ENCODE data around the gene PLXNA4. TPM values are rescaled to one million over a fixed set of nuclear protein-coding genes. Genes with fewer than 3 reads are reported as not detected.

PLXNA4 gene
- polyA plus RNA-seq, 2 of the 4 experiments (the other 2 are of a cell fraction): 0.12 to 0.34 TPM

- TF ChIP-seq HOXA7 (CRISPR knock-in tag; IDR thresholded peaks at IDR 0.05) (no peak), ZC3H11A (IDR thresholded peaks at IDR 0.05) (no peak), ELK1 (IDR thresholded peaks at IDR 0.05; ENCODE audit: low read depth, low read length) (no peak), CHD4 (IDR thresholded peaks at IDR 0.05; ENCODE audit: borderline replicate concordance) (no peak), SMC3 (IDR thresholded peaks at IDR 0.05) (peak; percentile 46; the same call in 2 of the 3 replicates), E2F6 (IDR thresholded peaks at IDR 0.05; ENCODE audit: borderline replicate concordance, low read depth) (no peak), ZFP36 (IDR thresholded peaks at IDR 0.05; ENCODE audit: borderline replicate concordance, partially characterized antibody) (no peak), HEYL (CRISPR knock-in tag; IDR thresholded peaks at IDR 0.05) (no peak)
These were observed 459.9 kb downstream of the PLXNA4 start (continued) for GRCh38 chr7:132116369-132116768.

GRCh38 chr7:132115758-132116157, 460.5 kb downstream of the PLXNA4 start:
- WGBS (ENCODE audit: missing lambda C conversion rate): 97% methylated on average over 2 of the region's 2 CpGs
- ATAC-seq: no peak; a peak in 1 of 6 replicates
- TF ChIP-seq FOXS1 (CRISPR knock-in tag; IDR thresholded peaks at IDR 0.05) (no peak), HDAC2 (IDR thresholded peaks at IDR 0.05) (peak; percentile 44; the same call in 1 of the 2 replicates)
- peak overlapping the region; percentile 81 to 86 for H3K27ac ChIP-seq
- ChIA-PET CTCF (no interaction called here), POLR2A (interaction anchor here (1.1 to 1.2 kb wide), 3 partner anchors 23 to 136 kb away, joined by 3 to 4 read pairs (median 3); no protein-coding TSS in a partner anchor)
- H3K4me2 ChIP-seq: peak overlapping the region; percentile 66
- no peak overlapping the region for H3K4me3 ChIP-seq
- FAIRE-seq: no peak
- DNase-seq (ENCODE audit: low read depth in 1 of 2, low spot score in 1 of 2): no peak
- peaks cover 43% of the 10 kb centered on the region for H3K4me1 ChIP-seq
- H3K9me3 ChIP-seq: no peaks in the 10 kb centered on the region

- H3K27ac ChIP-seq: peak overlapping the region; percentile 81 to 86; a peak in 5 of 6 replicates
- POLR2A ChIA-PET: no interaction called here
- ATAC-seq (no peak), DNase-seq (ENCODE audit: low read depth in 1 of 2, low spot score in 1 of 2) (no peak), FAIRE-seq (no peak)
- TF ChIP-seq HES2 (IDR thresholded peaks at IDR 0.05): no peak
- TF ChIP-seq CBX2 (IDR thresholded peaks at IDR 0.05; ENCODE audit: borderline replicate concordance, low read depth): no peak
- TF ChIP-seq EHMT2 (IDR thresholded peaks at IDR 0.05; ENCODE audit: low read depth): no peak
- no peak for TF ChIP-seq RFX5 (IDR thresholded peaks at IDR 0.05)
- no peak for TF ChIP-seq PBX3 (IDR thresholded peaks at IDR 0.05)
- no peak for TF ChIP-seq PHF8 (IDR thresholded peaks at IDR 0.05; ENCODE audit: borderline replicate concordance, low read depth)
- no peak for TF ChIP-seq TP53 (CRISPR knock-in tag; IDR thresholded peaks at IDR 0.05)
- no peak for TF ChIP-seq SMC3 (IDR thresholded peaks at IDR 0.05)
- TF ChIP-seq FOSB (CRISPR knock-in tag; IDR thresholded peaks at IDR 0.05): no peak
- no peak for TF ChIP-seq NR3C1 (IDR thresholded peaks at IDR 0.05)
- H3K4me2 ChIP-seq: no peak overlapping the region
- H3K4me3 ChIP-seq: no peak overlapping the region
- no peaks in the 10 kb centered on the region for H3K9me3 ChIP-seq
- H3K4me1 ChIP-seq: peaks cover 43% of the 10 kb centered on the region
- CTCF ChIA-PET: interaction anchor here (1.7 kb wide), 1 partner anchor 40 kb away, joined by 5 read pairs; no protein-coding TSS in a partner anchor
- 92% methylated on average over 4 of the region's 4 CpGs for WGBS (ENCODE audit: missing lambda C conversion rate)
These were observed 461.2 kb downstream of the PLXNA4 start for GRCh38 chr7:132115028-132115427.

- POLR2A ChIA-PET: no interaction called here
- Histone ChIP-seq H3K4me1 (peaks cover 39% of the 10 kb centered on the region), H3K4me2 (no peak overlapping the region), H3K4me3 (no peak overlapping the region), H3K27ac (peak overlapping the region; percentile 1 to 86; a peak in 4 of 6 replicates), H3K9me3 (no peaks in the 10 kb centered on the region)
- FAIRE-seq (no peak), ATAC-seq (no peak), DNase-seq (ENCODE audit: low read depth in 1 of 2, low spot score in 1 of 2) (no peak)
- WGBS (ENCODE audit: missing lambda C conversion rate): 92% methylated on average over 9 of the region's 9 CpGs
- CTCF ChIA-PET: interaction anchor here (1.4 to 1.7 kb wide), 2 partner anchors 31 to 41 kb away, joined by 4 to 5 read pairs; no protein-coding TSS in a partner anchor
- TF ChIP-seq HOXB13 (CRISPR knock-in tag; IDR thresholded peaks at IDR 0.05; ENCODE audit: low read depth) (no peak), MAFK (IDR thresholded peaks at IDR 0.05; ENCODE audit: partially characterized antibody) (no peak), POLR2A (IDR thresholded peaks at IDR 0.05; ENCODE audit: low read length) (no peak), EP300 (IDR thresholded peaks at IDR 0.05) (no peak), CHD2 (IDR thresholded peaks at IDR 0.05; ENCODE audit: low read length, partially characterized antibody) (no peak), HES2 (IDR thresholded peaks at IDR 0.05) (no peak), JUNB (IDR thresholded peaks at IDR 0.05) (no peak), HOXB5 (CRISPR knock-in tag; IDR thresholded peaks at IDR 0.05) (no peak), CBX8 (IDR thresholded peaks at IDR 0.05) (no peak)
These were observed 461.9 kb downstream of the PLXNA4 start for GRCh38 chr7:132114411-132114810.

All from A549 (cell line).